ENCODE measurements around the gene COQ5.

Gene COQ5

DNA sequence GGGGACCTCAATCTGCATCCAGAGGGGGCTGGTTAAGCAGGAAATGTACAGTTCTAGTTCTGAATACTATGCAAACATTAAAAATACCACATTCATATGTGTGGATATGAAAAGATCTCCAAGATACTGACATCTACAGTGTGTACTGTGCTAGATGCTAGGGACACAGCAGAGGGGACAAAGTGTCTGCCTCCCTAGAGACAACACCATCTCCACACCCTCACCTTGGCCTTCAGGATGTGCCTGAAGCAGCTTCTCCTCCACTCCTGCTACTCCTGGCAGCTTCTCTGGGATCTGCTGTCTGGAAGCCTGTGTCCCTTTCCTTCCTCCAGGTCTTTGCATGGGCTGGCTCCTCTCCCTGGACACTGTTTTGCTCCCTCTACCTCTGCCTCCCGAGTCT lies 48.7 kb downstream of the COQ5 start:
- DNase-seq, result no peak

DNA sequence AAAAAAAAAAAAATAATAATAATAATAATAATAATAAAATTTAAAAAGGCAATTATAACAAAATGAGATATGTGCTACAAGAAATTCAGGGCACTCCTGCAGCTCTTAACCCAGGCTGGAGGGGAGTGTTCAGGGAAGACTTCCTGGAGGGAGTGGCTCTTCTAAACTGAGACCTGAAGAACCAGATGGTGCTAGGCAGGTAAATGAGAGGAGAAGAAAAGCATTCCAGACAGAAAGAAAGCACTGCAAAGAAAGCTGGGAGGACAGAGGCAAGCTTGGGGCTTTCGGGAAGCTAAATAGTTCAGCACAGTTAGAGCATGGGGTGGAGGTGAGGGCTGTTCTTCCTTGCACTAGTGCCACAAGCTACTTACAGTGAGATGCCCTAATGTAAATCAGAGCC lies 49.5 kb downstream of the COQ5 start:
- no peak for DNase-seq

DNA sequence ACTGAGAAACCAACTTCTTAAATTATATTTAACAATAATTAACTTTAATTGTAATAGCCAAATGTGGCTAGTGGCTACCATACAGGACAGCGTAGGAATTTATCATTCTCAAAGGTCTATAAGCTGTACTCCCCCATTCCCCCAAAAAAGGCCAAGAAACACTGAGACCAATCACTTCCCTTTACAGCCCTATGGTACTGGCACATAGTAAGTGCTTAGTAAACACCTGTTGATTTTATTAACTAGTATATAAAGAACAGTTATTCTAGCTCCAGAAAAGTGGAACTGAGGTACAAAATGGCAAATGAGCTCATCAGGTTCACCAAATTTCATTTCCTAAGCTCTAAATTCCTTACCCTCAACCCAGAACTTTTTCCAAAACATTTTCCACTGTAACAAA lies 53.3 kb downstream of the COQ5 start:
- no peak for DNase-seq

DNA sequence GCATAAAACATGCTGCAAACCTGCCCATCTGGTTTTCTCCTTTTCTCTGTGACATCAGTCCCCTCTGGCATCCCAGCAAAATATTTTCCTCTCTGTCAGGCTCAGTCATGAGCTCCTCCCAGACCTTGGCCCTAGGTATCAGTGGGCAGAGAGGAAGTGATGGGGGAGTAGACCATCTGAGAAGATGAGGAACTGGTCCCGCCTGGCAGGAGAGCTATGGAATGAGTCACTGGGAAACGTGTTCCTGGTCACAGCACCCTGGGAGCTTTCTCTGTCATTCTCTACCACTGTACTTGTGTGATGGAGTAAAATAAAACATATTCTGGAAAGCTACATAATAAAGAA lies 54.4 kb downstream of the COQ5 start:
- DNase-seq, result no peak

DNA sequence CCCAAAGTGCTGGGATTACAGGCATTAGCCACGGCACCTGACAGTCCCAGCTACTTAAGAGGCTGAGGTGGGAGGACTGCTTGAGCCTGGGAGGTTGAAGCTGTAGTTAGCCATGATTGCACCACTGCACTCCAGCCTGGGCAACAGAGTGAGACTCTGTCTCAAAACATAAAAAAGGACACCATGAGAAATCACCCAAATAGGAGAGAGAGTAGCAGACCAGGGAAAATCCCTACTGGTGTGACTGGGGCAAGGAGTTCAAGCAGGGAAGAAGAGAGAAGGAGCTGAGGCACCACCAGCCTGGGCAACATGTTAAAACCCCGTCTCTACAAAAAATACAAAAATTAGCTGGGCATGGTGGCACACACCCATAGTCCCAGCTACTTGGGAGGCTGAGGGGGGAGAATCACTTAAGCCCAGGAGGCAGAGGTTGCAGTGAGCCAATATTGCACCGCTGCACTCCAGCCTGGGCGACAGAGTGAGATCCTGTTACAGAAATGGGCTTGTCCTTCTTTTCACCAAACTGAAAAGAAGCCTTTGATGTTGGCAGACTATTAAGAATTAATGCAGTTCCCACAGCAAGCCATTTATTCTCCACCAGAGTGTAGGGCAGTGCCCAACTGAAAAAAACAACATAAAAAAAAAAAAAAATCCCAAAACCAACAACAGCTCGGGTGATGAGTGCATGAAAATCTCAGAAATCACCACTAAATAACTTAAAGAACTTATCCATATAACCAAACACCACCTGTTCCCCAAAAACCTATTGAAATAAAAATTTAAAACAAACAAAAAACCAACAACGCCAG lies 54.9 kb downstream of the COQ5 start:
- no peak for DNase-seq

DNA sequence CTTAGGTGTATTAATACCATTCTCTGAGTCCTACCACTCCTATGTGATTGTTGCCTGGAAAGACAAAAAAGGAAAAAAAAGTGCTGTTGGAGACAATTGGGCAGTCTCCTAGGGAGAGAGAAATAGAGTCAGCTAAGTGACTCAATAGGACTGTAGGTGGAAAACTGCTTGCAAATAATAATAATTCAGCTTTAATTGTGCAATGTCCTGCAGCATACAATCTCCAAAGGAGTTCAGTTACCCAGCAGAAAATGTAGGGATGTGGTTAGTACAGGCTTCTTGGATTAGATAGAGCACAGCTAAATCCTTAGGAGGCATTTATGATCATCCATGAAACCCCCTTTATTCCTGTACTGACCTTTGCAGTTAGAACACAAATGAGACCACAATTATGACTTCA lies 56.4 kb downstream of the COQ5 start:
- DNase-seq, result no peak

DNA sequence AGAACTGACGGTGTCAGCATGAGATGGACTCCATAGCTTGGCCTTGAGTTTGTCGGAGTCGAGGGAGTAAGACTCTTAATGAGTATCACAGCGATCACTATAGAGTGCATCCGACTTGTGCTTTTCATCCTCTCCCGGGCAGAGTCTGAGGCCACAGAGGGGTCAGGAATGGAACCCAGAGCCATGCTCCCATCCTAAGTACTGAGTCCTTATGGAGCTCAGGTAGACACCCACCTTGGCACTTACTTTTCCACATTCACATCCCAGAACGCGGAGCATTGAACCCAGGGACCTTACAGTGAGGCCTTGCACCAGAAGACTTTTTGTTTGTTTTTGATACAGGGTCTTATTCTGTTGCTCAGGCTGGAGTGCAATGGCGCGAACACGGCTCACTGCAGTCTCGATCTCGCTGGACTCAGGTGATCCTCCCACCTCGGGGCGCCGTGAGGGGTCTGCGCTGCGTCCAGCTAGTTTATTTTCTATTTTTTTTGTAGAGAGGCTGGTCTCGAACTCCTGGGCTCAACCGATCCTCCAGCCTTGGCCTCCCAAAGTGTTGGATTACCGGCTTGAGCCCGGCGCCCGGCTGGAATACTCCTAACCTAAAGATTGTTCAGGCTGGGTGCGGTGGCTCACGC lies 58.7 kb downstream of the COQ5 start:
- DNase-seq, result no peak

DNA sequence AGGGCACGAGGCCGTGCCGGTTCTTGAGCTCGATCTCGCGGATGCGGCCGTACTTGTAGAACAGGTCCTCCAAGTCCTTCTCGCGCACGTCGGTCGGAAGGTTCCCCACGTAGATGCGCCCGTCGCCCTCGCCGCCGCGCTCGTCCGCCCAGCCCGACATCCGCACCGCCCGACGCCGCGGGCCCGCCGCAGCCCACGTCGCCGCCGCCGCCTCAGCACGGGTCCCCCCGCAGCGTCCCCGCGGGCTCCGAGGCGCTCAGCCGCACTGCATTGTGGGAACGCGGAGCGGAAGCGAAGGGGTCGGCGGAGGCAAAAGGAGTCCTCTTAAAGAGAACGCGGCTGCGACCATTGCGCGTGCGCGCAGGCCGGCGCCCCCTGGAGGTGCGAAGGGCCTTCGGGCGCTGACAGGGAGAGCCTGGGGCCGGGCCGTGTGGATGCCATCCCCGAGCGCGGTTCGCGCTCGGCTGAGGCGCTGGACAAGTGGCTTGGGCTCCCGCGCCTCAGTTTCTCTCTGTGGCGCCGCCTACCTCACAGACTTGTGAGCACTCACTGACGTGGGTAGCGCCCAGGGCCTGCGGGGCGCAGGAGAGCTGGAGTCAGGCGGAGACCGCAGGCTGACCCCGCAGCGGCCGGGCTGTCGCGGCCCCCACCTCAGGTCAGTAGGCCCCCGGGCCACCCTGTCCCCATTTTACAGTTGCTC lies 59.4 kb downstream of the COQ5 start, which contains the start of gene SRSF9:
Gene SRSF9, minus strand, starts transcription at position 299 of the 700 bp plus-strand sequence. Its CDS starts 139 bp downstream, at position 160.
- peak; percentile 97 for DNase-seq

DNA sequence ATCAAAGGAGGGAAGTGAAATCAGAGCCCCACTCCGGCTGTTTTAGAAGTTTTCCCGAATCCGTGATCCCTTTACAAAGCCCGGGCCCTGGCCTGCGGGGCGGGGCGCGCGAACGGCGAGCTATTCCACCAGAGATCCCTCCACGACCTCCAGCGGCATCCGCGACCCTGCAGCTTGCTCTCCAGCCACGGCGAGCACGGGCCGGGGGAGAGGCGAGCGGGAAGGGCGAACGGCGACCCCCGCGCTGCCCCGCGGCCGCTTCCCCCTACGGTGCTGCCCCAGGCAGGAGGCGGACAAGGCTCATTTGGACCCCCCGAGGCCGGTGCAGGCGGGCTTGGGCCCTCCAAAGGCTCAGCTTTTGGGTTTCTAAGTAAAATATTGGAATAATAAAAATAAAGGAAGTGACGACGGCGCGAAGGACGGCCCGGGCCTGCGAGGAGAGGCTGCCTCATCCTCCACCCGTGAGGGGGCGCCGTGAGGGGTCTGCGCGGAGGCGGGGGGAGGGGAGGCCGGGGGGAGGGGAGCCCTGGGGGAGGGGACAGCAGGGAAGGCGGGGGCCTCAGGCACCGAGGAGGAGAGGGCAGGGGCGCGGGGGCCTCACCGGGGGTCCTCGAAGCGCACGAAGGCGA lies 60.0 kb downstream of the COQ5 start:
- peak; percentile 55 for DNase-seq

DNA sequence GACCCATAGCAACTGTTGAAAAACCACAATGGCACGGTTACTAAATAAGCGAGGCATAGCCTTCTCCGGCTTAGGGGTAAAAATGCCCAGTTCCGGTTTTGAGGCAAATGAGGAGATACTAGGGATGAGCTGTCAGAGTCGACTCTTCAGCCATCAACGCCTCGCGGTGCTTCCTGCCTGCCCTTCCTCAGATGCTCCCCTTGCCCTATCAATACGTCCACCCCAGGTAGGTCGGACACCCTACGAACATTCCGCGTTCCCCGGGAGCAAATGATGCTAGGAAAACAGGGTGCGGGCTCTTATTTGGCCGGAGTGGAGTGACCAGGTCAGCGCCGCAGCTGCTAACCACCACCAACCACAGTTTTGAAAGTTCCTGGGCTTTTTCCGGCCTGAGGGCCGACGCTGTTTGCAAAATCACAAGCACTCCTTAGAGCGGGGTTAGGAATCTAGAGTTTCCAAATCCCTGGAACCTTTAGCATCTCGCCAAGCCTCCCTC lies 60.6 kb downstream of the COQ5 start:
- DNase-seq, result peak; percentile 15

DNA sequence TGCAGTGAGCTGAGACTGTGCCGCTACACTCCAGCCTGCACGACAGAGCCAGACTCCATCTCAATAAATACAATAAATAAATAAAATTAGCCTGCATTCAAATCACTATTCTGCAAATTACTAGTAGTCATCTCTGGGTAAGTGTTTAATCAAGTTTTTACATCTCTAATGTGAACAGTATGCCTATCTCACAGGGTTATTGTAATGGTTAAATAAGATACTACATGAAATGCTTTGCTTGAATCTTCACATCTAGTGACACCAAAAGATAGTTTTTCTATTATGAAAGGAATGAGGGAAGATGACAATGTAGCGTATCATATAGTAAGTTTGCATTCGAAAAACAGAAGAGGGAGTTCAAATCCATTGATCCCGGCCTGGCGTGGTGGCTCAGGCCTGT lies 61.5 kb downstream of the COQ5 start:
- no peak for DNase-seq

DNA sequence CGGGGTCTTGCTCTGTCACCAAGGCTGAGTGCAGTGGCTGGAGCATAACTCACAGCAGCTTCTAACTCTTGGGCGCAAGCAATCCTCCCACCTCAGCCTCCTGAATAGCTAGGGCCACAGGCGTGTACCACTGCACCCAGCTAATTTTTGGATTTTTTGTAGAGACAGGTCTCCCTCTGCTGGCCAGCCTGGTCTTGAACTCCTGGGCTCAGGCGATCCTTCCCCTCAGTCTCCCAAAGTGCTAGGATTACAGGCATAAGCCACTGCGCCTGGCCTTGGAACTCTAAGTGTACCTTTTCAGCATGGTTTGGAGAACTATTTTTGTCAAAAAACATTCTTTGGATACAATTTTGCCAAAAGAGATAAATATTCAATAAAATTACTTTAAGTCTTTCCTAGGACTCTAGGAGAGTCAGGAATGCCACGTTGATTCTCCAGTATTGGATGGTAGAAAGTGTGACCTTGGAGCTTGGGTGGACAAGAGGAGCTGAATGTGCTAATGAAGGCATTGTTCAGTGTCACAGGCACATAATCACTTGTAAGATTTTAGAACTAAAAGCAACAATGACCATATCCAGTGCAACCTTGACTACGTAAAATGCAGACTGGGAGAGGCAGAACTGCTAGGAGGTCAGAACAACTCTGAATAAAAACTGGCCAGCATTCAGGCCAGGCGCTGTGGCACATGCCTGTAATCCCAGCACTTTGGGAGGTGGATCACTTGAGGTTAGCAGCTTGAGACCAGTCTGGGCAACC lies 62.2 kb downstream of the COQ5 start:
- DNase-seq, result peak; percentile 54

DNA sequence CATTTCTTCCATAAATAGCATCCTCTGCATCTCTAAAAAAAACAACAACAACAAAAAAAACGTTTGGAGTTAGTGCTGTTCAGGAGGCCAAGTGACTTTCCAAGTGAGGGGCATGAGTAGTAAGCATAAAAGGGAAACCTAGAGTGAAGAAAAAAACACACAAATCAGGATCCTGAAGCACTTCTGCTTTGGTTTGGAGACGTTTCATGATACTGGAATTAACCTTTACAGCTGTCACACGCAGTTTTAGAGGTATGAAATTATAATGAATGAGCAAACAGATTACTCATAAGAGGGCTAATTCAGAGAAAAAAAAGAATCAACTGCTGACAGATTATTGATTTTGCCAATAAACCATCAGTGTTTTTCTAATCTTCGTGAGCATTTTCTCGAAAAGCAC lies 63.2 kb downstream of the COQ5 start:
- DNase-seq, result no peak

DNA sequence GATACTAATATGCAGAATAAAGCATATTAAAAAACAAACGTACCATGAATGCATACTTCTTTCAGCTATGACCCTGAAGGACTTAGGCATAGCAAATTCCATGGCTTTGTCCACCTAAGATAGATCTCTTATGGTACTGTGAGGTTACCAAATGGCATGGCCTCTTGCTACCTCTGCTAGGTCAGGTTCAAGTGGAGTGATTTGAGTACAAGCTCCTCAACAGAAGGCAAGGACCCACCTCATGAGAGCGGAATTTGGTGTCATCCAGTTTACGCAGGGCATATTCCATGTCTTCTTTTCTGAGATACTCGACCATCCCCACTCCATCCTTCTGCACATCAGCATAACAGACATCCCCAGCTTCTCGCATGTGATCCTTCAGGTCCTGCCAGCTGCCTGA lies 65.2 kb downstream of the COQ5 start:
- DNase-seq, result no peak

DNA sequence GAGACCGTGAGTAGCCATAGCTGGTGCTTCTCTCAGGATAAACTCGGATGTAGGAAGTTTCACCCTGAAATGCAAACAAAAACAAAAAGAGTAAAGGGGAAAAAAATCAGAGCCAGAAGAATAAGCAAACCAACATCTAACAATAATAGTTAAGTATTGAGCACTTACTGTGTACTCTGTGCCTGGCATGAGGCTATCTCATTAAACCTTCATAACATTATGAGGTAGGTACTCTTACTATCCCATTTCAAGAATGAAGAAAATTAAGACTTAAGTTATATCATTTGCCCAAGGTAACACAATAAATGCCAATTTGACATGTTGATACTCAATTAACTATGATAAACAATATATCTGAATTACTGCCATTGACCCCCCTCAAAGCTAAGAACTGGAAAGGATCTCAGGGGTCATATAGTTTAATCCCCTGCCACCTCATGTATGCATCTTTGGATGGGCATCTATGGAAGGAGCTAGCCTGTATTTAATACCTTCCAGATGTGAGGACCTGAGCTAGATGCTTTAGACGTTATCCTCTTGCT lies 66.8 kb downstream of the COQ5 start:
- no peak for DNase-seq

DNA sequence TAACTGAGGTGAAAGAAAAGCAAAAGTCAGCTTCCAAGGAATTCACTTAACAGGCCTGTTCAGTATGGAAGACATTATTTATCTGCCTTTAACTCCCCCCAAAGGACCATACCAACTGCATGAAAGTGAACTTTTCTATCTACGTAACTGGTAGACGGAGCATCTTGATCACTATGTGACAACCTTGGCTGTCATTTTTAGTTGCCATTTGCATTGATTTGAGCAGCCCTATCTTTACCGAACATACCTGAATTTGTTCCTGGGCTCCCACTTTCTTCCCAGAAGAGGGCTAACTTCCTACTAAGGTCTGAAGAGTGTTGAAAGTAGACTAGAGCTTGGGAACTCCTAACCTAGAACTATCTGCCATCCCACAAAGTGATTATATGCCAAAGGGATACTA lies 68.8 kb downstream of the COQ5 start:
- DNase-seq, result no peak

DNA sequence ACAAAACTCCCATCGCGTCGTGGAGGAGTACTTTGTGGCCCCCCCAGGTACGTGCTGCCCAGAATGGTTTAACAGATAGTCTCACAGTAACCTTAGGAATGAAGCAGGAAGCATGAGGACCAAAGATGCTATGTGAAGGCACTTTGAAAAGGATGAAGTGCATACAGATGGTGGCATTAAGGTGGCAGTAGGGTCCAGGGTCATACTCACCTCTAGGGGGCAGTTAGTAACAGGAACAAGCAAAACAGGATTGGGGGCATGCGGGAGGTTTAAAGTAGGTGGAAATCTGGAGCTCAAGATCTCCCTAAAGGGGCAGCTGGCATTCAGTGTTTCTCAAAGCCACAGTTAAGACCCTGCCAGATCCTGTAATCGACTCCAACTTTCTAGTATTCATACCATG lies 71.8 kb downstream of the COQ5 start:
- no peak for DNase-seq

DNA sequence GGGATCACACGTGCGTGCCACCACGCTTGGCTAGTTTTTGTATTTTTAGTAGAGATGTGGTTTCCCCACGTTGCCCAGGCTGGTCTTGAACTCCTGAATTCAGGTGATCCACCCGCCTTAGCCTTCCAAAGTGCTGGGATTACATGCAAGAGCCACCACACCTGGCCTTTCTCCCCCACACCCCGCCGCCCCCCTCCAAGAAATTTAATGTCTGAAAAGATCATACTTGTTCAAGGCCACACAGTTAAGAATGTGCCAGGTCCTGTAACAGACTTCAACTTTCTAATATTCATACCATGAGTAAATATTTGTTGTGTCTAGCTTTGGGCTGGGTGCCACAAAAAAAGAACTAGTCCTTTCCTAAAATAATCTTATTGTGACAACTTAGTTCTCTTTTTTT lies 73.7 kb downstream of the COQ5 start:
- no peak for DNase-seq

DNA sequence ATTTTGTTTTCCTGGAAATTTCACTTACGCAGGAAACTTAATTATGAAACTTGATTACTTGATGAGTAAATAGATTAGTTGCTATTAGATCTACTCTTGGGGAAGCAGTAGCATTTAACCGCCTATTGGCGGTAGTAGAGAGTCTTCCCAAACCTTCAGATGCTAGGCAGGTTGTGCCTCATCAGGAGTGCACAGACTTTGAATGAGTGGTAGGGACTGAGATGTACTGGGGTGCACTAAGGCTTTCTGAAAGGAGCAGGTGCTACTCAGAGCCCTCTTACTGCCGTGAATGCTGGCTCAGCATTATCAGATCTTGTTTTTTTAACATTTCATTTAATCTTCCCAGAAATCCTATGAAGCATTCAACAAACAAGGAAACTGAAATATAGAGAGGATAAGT lies 75.0 kb downstream of the COQ5 start:
- no peak for DNase-seq

Data from activated naive CD4-positive, alpha-beta T cell treated with Interleukin-2 at 50 U/mL for 16 hours (primary cell).